Effector CD8-positive, alpha-beta T cell (primary cell): ENCODE results near the gene MAGI3.
"Not testable (repeated sequence)": the region's sequence is repeated elsewhere in the genome, so short reads cannot be mapped to it uniquely, and the experiment has no call there.

Source experiments
- DNase-seq: peaks from one replicate; lab custom pipeline; 2025; lab: John Stamatoyannopoulos, UW

Gene MAGI3

DNA sequence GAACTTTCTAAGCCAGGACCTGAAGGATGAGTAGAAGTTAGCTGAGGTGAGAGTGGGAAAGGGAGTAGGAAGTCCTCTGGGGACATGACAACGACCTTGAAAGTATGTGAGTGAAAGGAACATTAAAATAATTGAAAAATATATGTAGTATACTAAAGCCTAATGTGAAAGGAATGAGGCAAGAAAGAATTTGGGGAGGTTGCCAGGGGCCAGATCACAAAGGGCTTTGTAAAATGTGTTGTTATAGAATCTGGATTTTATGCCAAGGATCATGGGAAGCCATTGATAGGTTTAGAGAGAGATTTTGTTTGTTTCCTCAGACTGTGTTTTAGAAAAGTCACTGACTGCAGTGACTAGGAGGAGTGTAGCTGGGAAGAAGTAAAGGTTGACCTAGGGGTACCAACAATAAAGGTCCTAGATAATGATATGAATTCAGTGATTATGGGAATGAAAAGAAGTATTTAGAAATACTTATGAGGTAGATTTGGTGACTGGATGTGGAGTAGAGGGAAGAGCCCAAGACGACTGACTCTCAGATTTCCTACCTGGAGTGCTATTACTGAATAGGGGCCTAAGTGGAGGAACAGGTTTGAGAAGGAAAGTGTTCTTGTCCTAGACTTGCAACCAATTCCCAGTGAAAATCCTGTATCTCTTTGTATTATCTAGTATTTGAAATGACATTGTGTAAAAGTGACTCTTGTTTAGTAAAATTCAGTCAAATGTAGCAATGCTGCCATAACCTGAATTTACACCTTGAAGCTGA lies 189.1 kb downstream of the MAGI3 start:
- no peak for DNase-seq

DNA sequence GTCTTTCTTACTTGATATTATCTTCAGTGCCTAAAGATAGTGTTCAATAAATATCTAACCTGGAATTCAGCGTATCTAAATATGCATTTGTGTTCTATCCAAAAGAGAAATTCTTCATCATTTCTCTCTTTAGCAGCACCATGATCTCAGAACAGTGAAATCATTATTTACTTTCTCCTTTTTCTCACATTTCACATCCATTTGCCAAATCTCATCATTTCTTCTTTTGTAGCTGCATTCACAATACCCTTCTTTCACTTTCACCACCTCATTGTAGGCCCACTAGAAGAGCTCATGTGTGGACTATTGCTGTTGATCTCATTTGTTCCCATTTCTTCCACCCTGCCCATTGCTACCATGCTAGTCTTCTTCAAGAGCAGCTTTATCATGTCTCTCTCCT lies 191.0 kb downstream of the MAGI3 start:
- no peak for DNase-seq

DNA sequence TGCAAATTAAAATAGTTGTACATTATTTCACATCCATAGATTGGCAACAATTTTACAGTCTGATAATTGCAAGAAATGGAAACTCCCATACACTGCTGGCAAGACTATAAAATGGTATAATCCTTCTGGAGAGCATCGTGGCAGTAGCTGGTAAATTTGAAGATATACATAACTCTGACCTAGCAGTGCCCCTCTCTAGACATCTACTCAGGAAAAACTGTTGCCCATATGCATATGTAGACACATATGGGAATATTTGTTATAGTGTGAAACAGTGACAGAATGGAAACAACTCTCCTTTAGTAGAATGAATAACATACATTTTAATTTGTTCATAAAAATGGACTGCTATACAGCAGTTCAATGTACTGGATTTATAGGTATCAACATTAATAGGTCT lies 191.8 kb downstream of the MAGI3 start:
- no peak for DNase-seq

DNA sequence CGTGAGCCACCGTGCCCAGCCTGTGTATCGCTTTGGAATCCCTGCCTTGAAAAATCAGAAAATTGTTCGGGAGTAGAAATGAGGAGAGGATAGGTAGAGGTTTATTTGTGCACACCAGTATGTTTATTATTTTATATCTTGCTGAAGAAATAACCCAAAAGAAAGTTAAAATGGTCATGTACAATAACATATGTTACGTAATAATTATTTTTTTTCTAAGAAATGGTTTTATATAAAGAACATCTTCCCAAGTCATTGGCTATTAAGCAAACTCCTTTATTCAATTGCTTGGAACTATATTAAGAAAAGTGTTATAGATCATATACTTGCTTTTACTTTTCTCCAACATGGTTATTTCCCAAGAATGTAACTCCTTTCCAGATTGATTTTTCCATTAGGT lies 197.2 kb downstream of the MAGI3 start:
- DNase-seq: no peak

DNA sequence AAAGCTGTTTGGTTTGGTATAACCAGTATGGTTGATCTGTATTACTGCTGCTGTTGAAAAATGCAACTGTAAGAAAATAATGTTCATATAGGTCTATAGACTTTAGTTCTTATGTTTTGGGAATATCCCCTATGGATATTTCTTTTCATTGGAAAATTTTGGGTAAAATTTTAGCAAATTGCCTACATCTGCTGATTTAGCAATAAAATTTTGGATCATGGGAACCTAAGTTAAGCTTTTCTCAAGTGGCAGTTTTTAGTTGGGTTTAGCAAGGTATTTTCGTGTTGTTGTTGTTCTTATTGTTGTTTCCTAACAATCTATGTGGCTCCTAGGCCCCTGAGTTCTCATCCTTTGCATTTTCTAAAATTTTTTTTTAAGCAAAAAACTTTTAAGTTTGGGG lies 201.9 kb downstream of the MAGI3 start:
- no peak for DNase-seq

DNA sequence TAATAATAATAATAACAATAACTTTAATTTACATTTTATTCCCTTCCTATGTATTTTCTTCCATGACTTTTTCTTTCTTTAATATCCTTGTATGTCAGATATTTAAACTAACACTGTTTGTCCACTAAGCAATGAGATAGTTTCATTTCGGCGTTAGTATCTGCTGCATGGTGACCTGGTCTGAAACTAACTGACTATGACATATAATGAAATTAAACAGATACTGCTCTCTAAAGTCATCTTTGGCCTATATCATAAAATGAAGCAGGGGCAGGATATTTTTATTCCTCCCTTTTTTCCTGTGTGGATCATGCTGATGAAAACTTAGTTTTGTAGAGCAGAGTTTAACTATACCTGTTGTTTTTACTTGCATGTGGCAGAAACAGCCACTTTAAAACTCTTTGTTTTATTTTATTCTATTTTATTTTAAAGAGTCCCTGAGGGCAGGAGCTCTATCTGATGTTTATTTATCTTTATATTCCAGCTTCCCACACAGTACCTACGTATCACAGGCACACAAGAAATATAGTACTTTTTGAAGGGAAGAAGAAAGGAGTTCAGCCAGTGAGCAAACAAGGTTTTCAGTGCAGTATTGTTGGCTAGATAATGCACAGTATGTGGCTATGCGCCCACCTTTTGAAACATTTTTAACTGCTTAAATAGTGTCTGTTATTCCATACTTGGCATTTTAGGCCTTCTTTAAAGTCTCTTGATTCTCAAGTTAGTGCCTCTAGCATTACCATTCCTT lies 203.4 kb downstream of the MAGI3 start:
- no peak for DNase-seq

DNA sequence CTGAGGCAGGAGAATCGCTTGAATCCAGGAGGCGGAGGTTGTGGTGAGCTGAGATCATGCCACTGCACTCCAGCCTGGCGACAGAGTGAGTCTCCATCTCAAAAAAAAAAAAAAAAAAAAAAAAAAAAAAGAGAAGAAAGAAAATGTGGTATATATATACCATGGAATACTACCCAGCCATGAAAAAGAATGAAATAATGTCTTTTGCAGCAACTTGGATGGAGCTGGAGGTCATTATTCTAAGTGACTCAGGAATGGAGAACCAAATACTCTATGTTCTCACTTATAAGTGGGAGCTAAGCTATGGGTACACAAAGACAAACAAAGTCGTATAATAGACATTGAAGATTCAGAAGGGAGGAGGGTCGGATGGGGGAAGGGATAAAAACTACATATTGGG lies 214.2 kb downstream of the MAGI3 start:
- DNase-seq: not testable (repeated sequence)

- no peak for DNase-seq
Observed at GRCh38 chr1:113605146-113605545, 214.8 kb downstream of the MAGI3 start.

- DNase-seq: no peak
Observed at GRCh38 chr1:113608399-113608798, 218.1 kb downstream of the MAGI3 start.

DNA sequence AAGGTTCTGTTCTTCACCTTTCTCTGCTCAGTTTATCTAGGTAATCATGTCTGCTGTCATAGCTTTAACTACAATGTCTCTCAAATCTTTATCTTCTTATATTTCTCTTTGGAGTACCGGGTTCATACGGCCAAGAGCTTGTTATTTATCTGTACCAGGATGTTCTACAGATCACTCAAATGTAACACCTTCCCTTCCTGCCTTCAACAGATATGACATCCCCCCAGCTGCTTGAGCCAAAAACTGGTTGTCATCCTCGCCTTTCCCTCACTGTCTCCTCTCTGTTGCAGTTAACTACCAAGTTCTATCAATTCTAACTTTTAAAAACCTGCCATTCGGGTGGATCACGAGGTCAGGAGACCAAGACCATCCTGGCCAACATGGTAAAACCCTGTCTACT lies 220.1 kb downstream of the MAGI3 start:
- DNase-seq: no peak

- DNase-seq: no peak
Observed at GRCh38 chr1:113615425-113615824, 225.1 kb downstream of the MAGI3 start.

DNA sequence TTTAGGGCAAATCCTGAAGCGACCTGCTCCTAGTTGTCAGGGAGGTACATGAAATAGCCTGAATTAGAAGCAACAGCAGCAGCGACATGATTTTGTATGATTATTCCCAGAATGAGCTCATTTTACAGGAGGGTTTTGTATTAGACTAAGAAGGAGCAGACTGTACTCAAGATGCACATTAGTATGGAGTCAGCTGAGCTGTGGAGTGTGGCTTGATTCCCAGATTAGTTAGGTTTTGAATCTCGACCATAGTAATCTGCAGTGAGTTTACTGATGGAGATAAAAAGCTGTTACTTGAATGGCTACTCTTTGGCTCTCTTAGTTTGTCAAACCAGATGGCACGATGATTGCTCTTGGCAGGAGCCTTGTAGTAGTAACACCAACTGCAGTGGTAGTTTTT lies 225.8 kb downstream of the MAGI3 start:
- DNase-seq: no peak

- DNase-seq: no peak
Observed at GRCh38 chr1:113617438-113618141, 227.3 kb downstream of the MAGI3 start.

GRCh38 chr1:113628997-113629396 lies 238.7 kb downstream of the MAGI3 start:
- DNase-seq: no peak

DNA sequence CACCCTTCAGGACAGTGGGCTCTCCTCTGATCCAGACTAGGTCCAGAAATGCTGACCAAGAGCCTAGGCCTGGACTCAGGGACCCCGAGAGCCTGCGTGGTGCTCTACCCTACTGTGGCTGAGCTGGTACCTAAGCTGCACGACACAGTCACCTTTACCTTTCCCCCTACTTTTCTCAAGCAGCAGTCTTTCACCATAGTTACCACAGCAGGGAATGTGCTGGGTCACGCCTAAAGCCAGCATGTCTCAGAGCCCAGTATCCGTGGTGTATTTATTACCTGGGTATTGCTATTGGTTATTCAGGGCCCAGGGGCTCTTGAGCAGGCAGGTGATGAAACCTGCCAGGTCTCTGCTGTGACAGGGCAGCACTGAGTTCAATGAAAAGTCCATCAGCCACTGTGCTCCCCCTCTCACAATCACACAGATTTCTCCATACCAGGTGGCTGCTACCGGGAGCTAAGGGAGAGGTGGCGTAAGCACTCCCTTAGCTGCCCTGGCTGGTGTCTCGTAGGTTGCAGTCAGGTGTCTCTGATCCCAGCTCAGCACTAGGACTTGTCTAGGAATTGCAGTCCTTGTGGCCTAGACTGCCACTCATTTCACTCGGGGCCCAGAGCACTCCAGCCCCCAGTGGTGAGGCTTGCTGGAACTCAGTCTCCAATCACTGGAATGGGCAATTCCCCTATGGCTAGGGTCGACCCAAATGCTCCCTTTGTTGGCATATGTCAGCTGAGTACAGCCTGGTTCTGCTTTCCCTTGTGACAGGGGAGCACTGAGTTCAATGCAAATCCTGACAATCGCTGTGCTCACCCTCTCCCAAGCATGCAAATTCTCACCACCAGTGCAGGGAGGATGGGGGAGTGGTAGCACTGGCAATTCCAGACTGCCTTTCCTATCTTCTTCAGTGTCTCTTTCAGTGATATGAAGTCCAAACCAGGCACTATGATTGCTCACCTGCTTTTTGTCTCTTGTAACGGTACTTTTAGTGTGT lies 240.3 kb downstream of the MAGI3 start:
- no peak for DNase-seq

DNA sequence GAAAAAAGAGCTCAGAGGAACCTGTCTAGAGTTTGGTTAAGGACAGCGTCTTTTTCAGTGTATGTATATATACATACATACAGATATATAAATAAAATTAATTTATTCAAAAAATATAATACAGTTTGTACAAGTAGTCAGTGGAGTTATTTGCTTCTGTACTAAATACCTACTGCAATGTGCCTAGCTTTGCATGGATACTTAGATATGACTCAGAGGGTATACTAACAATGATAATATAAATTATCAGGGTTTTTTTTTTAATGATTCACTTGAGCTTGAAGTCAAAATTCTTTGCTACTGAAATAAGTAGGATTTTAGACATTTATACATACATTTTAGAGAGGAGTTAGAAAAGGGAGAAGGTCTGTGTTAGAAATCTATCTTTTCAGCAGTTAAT lies 251.1 kb downstream of the MAGI3 start:
- DNase-seq: no peak

- no peak for DNase-seq
Observed at GRCh38 chr1:113647164-113647563, 256.8 kb downstream of the MAGI3 start.

DNA sequence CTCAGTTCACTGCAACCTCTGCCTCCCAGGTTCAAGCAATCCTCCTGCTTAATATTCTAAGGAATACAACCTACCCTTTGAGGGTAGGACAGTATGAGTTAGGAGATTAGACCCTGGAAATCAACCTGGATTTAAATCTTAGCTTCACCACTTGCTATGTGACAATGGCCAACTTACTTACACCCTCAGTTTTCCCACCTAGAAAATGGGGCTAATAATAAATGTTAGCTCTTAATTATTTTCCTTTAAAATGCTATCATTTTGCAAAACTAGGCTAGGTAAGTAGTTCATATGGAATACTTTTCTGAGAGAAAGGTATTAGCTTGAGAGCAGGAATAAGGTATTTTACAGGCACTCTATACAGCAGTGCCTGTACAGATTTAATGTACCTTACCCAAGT lies 258.2 kb downstream of the MAGI3 start:
- DNase-seq: no peak

GRCh38 chr1:113652771-113653170 lies 262.5 kb downstream of the MAGI3 start:
- DNase-seq: no peak

DNA sequence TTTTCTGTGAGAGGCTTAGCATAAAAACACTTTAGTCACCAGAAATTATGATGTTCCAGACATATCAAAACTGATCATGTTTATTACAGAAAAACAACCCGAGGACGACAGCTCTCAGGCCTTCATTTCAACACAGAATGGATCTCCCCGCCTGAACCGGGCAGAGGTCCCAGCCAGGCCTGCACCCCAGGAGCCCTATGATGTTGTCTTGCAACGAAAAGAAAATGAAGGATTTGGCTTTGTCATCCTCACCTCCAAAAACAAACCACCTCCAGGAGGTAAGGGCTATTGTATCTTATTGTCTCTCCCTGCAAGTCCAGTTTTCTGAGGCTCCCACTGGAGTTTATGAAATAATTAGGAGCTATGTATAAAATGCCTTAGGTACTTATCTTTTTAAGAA lies 263.4 kb downstream of the MAGI3 start:
- no peak for DNase-seq

GRCh38 chr1:113654883-113655282 lies 264.6 kb downstream of the MAGI3 start:
- no peak for DNase-seq

- DNase-seq: no peak
Observed at GRCh38 chr1:113657126-113657525, 266.8 kb downstream of the MAGI3 start.
